Activated CD4-positive, alpha-beta T cell treated with anti-CD3 and anti-CD28 coated beads, Interleukin-10, Interleukin-2, amounts not matched to agents 100 ng/mL and 50 ng/mL, durations not matched to agents 16 hours and 8 hours (primary cell): ENCODE data around the gene ODAD2.
"Not testable (repeated sequence)": the region's sequence is repeated elsewhere in the genome, so short reads cannot be mapped to it uniquely, and the experiment has no call there.

Source experiments
- DNase-seq: peaks from one replicate; pipeline ENCODE4 v3.0.0-alpha.2; 2020

Gene ODAD2

GRCh38 chr10:27969931-27970330 is 28.9 kb downstream of the ODAD2 start:
- not testable (repeated sequence) for DNase-seq

- DNase-seq: no peak
Measured at GRCh38 chr10:27959093-27959715, 39.7 kb downstream of the ODAD2 start.

- not testable (repeated sequence) for DNase-seq
Measured at GRCh38 chr10:27958383-27958782, 40.5 kb downstream of the ODAD2 start.

- DNase-seq: no peak
Measured at GRCh38 chr10:27950242-27950564, 48.7 kb downstream of the ODAD2 start.

- DNase-seq: no peak
Measured at GRCh38 chr10:27949528-27950241, 49.2 kb downstream of the ODAD2 start.

- DNase-seq: no peak
Measured at GRCh38 chr10:27948186-27948585, 50.7 kb downstream of the ODAD2 start.

- DNase-seq: no peak
Measured at GRCh38 chr10:27947540-27947939, 51.3 kb downstream of the ODAD2 start.

GRCh38 chr10:27944005-27944404 is 54.9 kb downstream of the ODAD2 start:
- no peak for DNase-seq

GRCh38 chr10:27914888-27915287 is 84.0 kb downstream of the ODAD2 start:
- no peak for DNase-seq

GRCh38 chr10:27912231-27912630 is 86.6 kb downstream of the ODAD2 start:
- no peak for DNase-seq

GRCh38 chr10:27911539-27911938 is 87.3 kb downstream of the ODAD2 start:
- no peak for DNase-seq

GRCh38 chr10:27911011-27911410 is 87.9 kb downstream of the ODAD2 start:
- no peak for DNase-seq

GRCh38 chr10:27908231-27908630 is 90.6 kb downstream of the ODAD2 start:
- DNase-seq: no peak

- DNase-seq: not testable (repeated sequence)
Measured at GRCh38 chr10:27899485-27899884, 99.4 kb downstream of the ODAD2 start.

- DNase-seq: no peak
Measured at GRCh38 chr10:27899058-27899457, 99.8 kb downstream of the ODAD2 start.

- DNase-seq: no peak
Measured at GRCh38 chr10:27893358-27893954, 105.4 kb downstream of the ODAD2 start.

GRCh38 chr10:27890971-27891370 is 107.9 kb downstream of the ODAD2 start:
- DNase-seq: no peak

GRCh38 chr10:27889518-27889917 is 109.4 kb downstream of the ODAD2 start:
- no peak for DNase-seq

GRCh38 chr10:27884185-27884641 is 114.7 kb downstream of the ODAD2 start:
- peak; percentile 20 for DNase-seq

GRCh38 chr10:27878281-27878680 is 120.6 kb downstream of the ODAD2 start:
- DNase-seq: no peak

GRCh38 chr10:27865221-27865635 is 133.7 kb downstream of the ODAD2 start:
- no peak for DNase-seq

GRCh38 chr10:27861781-27862180 is 137.1 kb downstream of the ODAD2 start:
- DNase-seq: no peak

GRCh38 chr10:27857616-27858015 is 141.3 kb downstream of the ODAD2 start:
- DNase-seq: no peak

- no peak for DNase-seq
Measured at GRCh38 chr10:27844223-27844622, 154.7 kb downstream of the ODAD2 start.
